Thyroid gland (tissue), 4 donors: ENCODE measurements around the gene NOS1AP. TPM values are rescaled to one million over a fixed set of nuclear protein-coding genes. Genes with fewer than 3 reads are reported as not detected.

Experiments
- DNase-seq, 2 donors: peaks; one replicate each; pipeline ENCODE4 v3.0.0-alpha.2; 2019
- H3K27ac ChIP-seq, 3 donors: fragments of 200-600 bp; sonication (generic); 1 replicate in 2 of 3; 2 replicates in 1 of 3; pipeline ENCODE4 v1.5.1; 2016 to 2019; ENCODE audit warnings: mild to moderate bottlenecking in 1 of 3, moderate library complexity in 1 of 3
- H3K27me3 ChIP-seq: fragments of 200-600 bp; sonication (generic); one replicate; pipeline ENCODE4 v1.5.1; 2019
- H3K36me3 ChIP-seq, 2 donors: fragments of 200-600 bp; sonication (generic); one replicate each; pipeline ENCODE4 v1.5.1; 2016 to 2019
- H3K4me1 ChIP-seq, 2 donors: fragments of 200-600 bp; sonication (generic); one replicate each; pipeline ENCODE4 v1.5.1; 2017 to 2019
- H3K4me3 ChIP-seq, 3 donors: fragments of 200-600 bp; sonication (generic); replicated peaks in 1 of 3; 1 replicate in 2 of 3; 2 replicates in 1 of 3; pipeline ENCODE4 v1.5.1; 2016; ENCODE audit warnings: mild to moderate bottlenecking in 1 of 3
- H3K9me3 ChIP-seq: fragments of 200-600 bp; sonication (generic); one replicate; pipeline ENCODE4 v1.5.1; 2017
- POLR2A ChIP-seq, 2 donors: fragments of 450-650 bp; IDR thresholded peaks; one replicate each; pipeline ENCODE4 v1.6.1; 2017; ENCODE audit warnings: antibody characterized with exemption in 2 of 2, mild to moderate bottlenecking in 2 of 2, moderate library complexity in 1 of 2
- WGBS, 2 donors: methylation state at CpG; one replicate each; pipeline ENCODE4 v1.1.5; 2017; 5-methylcytosine and 5-hydroxymethylcytosine counted together
- intact Hi-C: fragments of 100-400 bp; cut with DNase I; formaldehyde crosslinking; loops from one replicate; pipeline ENCODE4 v1.15.1; 2023
- total RNA-seq, 4 donors: library from RNA; depleted of rRNA; stranded (reverse); fragments of >200 nt; gene quantifications; one replicate each; pipeline ENCODE4 v1.2.3, GENCODE V29; 2016
- TF ChIP-seq, protein P1 (sequence below), 6 experiments: fragments of 200-600 bp in 3 of 6; fragments of 450-650 bp in 3 of 6; sonication (generic) in 3 of 6; IDR thresholded peaks; one replicate each; pipeline ENCODE4 v1.5.1; 2016 to 2019; ENCODE audit warnings: antibody characterized with exemption in 6 of 6, mild to moderate bottlenecking in 2 of 6, inconsistent platforms in 1 of 6, moderate library complexity in 1 of 6

The NOS1AP gene
- total RNA-seq, 4 donors from 2014 or later, result 0.40 to 2.2 (median 0.54) TPM

DNA sequence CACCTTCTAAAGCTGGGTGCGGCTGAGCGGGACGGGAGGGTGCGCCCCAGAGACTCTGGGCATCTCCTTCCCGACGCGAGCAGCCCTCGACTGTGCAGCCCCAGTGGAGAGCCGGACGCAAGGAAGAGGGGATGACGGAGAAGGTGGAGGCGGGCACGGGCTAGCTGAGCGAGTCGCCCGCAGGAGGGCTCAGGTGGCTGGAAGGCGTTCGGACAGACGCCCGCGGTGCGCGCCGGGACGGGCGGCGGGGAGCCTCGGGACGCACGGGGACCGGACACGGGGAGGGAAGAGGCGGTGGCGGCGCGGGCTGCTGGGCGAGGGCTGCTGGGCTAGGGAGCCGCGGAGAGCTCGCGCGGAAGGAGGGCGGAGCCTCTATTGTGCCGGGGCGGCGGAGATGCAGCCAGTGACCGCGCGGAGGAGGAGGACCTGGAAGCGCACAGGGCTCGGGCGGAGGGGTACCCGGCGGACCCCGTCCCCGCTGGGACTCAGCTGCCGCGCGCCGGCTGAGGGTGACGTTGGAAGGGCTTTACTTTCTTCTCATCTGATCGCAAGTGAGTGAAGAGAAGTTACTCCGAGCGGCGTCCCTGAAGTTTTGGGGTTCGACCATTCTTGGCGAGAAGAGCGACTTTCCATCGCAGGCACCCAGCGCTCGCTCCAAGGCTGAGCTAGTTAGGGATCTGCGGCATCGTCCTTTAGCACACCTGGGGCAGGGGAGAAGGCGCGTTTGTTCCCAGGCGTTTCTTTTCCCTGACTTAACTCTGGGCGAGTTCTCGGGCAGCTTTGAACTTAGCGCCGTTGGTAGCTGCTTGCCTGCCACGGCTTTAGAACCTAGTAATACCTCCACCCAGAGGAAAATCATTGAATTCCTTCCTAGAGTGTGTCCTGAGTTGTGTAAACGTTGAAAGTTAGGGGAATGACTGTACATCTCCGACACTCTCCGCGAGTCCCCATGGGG is 45.7 kb upstream of the NOS1AP start, which contains the start of gene OLFML2B:
OLFML2B (minus strand) TSS at position 323 of the 955 bp plus-strand sequence. CDS start 439 bp downstream, outside the sequence.
- Histone ChIP-seq H3K27ac (peak within 1 kb of the TSS in 2 of 3 donors; percentile 54 to 63), H3K4me3 (peak within 1 kb of the TSS in 2 of 3 donors; percentile 25 to 32), H3K4me1 (peaks cover 0 to 15% of the 10 kb centered on the region in 2 donors), H3K27me3 (no peaks in the 10 kb centered on the region), H3K36me3 (no peaks in the 10 kb centered on the region), H3K9me3 (no peaks in the 10 kb centered on the region)
- peak in 1 of 2 donors; percentile 30 for TF ChIP-seq POLR2A (IDR thresholded peaks at IDR 0.05)
- TF ChIP-seq, protein P1, sequence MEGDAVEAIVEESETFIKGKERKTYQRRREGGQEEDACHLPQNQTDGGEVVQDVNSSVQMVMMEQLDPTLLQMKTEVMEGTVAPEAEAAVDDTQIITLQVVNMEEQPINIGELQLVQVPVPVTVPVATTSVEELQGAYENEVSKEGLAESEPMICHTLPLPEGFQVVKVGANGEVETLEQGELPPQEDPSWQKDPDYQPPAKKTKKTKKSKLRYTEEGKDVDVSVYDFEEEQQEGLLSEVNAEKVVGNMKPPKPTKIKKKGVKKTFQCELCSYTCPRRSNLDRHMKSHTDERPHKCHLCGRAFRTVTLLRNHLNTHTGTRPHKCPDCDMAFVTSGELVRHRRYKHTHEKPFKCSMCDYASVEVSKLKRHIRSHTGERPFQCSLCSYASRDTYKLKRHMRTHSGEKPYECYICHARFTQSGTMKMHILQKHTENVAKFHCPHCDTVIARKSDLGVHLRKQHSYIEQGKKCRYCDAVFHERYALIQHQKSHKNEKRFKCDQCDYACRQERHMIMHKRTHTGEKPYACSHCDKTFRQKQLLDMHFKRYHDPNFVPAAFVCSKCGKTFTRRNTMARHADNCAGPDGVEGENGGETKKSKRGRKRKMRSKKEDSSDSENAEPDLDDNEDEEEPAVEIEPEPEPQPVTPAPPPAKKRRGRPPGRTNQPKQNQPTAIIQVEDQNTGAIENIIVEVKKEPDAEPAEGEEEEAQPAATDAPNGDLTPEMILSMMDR (IDR thresholded peaks at IDR 0.05), result peak in 2 of 6 experiments; percentile 10 to 16
- intact Hi-C loops, result no loop called here
- DNase-seq, result peak; percentile 45 to 50
- 1 to 2% methylated on average over 32 to 52 of the region's 85 CpGs for WGBS, 2 donors

DNA sequence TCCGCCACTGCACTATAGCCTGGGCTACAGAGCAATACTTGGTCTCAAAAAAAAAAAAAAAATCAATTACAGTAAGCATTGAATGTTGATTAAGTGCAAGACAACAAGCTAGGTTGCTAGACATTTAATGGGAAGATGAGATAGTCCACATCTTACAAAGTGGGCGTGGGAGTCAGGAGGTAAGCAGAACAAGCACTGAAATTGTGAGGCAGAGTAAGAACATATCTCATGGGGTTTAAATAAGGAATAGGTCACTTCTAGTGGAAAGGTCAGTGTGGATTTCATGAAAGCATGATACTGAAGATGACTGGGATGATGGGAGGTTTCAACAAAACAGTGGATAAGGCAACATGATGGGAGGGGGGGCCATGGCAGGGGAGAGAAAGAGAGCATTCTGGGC is 44.0 kb upstream of the NOS1AP start:
- TF ChIP-seq, protein P1 (IDR thresholded peaks at IDR 0.05), result no peak
- TF ChIP-seq POLR2A (IDR thresholded peaks at IDR 0.05), result no peak
- no peak for DNase-seq
- 93 to 96% methylated on average over 2 of the region's 2 CpGs for WGBS, 2 donors
- H3K4me3 ChIP-seq, result no peak overlapping the region
- no peaks in the 10 kb centered on the region for H3K9me3 ChIP-seq
- no peak overlapping the region for H3K27ac ChIP-seq
- H3K36me3 ChIP-seq, result no peaks in the 10 kb centered on the region
- H3K27me3 ChIP-seq, result no peaks in the 10 kb centered on the region
- intact Hi-C loops, result no loop called here
- H3K4me1 ChIP-seq, result peaks cover 0 to 4% of the 10 kb centered on the region in 2 donors

DNA sequence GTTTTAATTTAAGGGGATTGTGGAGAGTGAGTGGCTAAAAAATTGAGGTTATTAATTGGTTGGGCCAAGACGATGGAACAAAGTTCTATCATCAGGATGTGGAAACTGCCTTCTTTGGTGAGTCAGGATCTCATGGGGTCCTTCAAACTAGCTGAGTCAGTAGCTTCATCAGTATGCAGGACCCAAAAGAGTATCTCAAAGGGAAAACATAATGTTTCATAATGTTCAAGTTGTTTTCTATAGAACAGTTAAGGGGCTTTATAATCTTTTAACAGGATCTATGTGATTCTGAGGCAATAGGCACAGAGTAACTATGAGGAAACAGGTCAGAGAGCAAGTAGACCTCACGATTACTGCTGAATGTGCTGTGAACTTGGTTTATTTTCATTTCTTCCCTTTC is 42.6 kb upstream of the NOS1AP start:
- WGBS, 2 donors, result 83 to 93% methylated on average over 2 of the region's 2 CpGs
- DNase-seq, result no peak
- Histone ChIP-seq H3K4me1 (peaks cover 0 to 4% of the 10 kb centered on the region in 2 donors), H3K27ac (no peak overlapping the region), H3K4me3 (no peak overlapping the region), H3K27me3 (no peaks in the 10 kb centered on the region), H3K36me3 (no peaks in the 10 kb centered on the region), H3K9me3 (no peaks in the 10 kb centered on the region)
- TF ChIP-seq POLR2A (IDR thresholded peaks at IDR 0.05), result no peak
- TF ChIP-seq, protein P1 (IDR thresholded peaks at IDR 0.05), result no peak
- intact Hi-C loops, result no loop called here

DNA sequence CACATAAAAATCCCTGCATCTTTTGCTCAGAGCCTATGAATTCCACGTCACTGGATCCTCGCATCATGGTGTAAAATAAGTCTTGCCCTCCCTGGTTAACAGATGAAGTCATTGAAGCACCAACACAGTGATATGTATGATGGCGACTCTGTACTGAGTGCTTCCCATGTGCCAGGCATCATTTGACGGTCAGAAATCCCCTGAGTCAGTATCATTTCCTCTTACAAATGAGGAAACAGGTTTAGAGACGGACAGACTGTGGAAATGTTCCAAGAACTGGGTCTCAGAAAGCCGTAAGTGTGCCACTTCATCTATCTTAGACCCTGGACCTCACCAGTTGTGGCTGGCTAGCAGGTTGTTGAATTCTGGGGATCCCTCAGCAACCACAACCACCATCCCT is 40.8 kb upstream of the NOS1AP start:
- DNase-seq, result no peak
- no peak overlapping the region for H3K27ac ChIP-seq
- TF ChIP-seq, protein P1 (IDR thresholded peaks at IDR 0.05), result no peak
- no peak for TF ChIP-seq POLR2A (IDR thresholded peaks at IDR 0.05)
- H3K27me3 ChIP-seq, result no peaks in the 10 kb centered on the region
- H3K4me1 ChIP-seq, result peaks cover 0 to 6% of the 10 kb centered on the region in 2 donors
- H3K4me3 ChIP-seq, result no peak overlapping the region
- WGBS, 2 donors, result 68 to 74% methylated on average over 6 of the region's 6 CpGs
- H3K9me3 ChIP-seq, result no peaks in the 10 kb centered on the region
- H3K36me3 ChIP-seq, result no peaks in the 10 kb centered on the region
- intact Hi-C loops, result no loop called here

DNA sequence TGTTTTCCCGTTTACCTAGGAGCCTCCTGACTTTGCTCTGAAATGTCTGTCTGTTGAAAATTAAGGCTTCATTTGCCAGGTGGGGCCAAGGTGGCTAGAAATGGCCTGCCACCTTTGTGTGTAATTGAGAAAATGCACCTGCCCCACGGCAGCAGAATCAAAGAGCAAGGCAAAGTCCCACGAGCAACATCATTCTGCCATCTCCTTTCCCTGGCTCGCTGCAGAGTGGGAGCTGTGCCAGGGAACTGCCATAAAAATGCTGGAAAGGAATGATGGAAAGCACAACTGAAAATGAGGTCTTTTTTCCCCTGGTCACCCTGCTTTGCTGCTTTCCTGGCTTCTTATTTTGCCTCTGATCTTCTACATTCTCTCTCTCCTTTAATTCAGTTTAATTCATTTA is 40.3 kb upstream of the NOS1AP start:
- Histone ChIP-seq H3K27me3 (no peaks in the 10 kb centered on the region), H3K9me3 (no peaks in the 10 kb centered on the region), H3K27ac (no peak overlapping the region), H3K36me3 (no peaks in the 10 kb centered on the region), H3K4me1 (peaks cover 0 to 6% of the 10 kb centered on the region in 2 donors), H3K4me3 (no peak overlapping the region)
- DNase-seq, result no peak
- TF ChIP-seq, protein P1 (IDR thresholded peaks at IDR 0.05), result no peak
- no peak for TF ChIP-seq POLR2A (IDR thresholded peaks at IDR 0.05)
- intact Hi-C loops, result no loop called here
- WGBS, 2 donors, result 58 to 67% methylated on average over 4 of the region's 4 CpGs
